Astrocyte (in vitro differentiated cells and primary cell): ENCODE measurements around the gene DOK6. TPM values are rescaled to one million over a fixed set of nuclear protein-coding genes. Genes with fewer than 3 reads are reported as not detected.
"Not testable (repeated sequence)": the region's sequence is repeated elsewhere in the genome, so short reads cannot be mapped to it uniquely, and the experiment has no call there.

ENCODE experiments used
- DNase-seq: peaks from one replicate; pipeline ENCODE4 v3.0.0-alpha.2; 2010; ENCODE audit warnings: low read depth
- FAIRE-seq: peaks from 2 replicates; lab custom pipeline; 2011; peaks lifted over from hg19 to GRCh38; lab: Jason Lieb, UNC
- H2AFZ ChIP-seq: 2 replicates; pipeline ENCODE4 v1.6.0; 2012; ENCODE audit warnings: low read depth, low read length, inconsistent platforms
- H3K27ac ChIP-seq: 2 replicates; pipeline ENCODE4 v1.5.1; 2011; ENCODE audit warnings: low read depth, low read length, inconsistent platforms
- H3K27me3 ChIP-seq: 2 replicates; pipeline ENCODE4 v1.6.0; 2011; ENCODE audit warnings: low read length, inconsistent platforms; ENCODE audit not compliant: insufficient read depth
- H3K36me3 ChIP-seq: 2 replicates; pipeline ENCODE4 v1.5.1; 2011; ENCODE audit warnings: low read length, inconsistent platforms; ENCODE audit not compliant: insufficient read depth
- H3K4me1 ChIP-seq: 2 replicates; pipeline ENCODE4 v1.5.1; 2011; ENCODE audit warnings: low read length, inconsistent platforms; ENCODE audit not compliant: insufficient read depth
- H3K4me2 ChIP-seq: 2 replicates; pipeline ENCODE4 v1.6.0; 2012; ENCODE audit warnings: low read length, inconsistent platforms
- H3K4me3 ChIP-seq: 2 replicates; pipeline ENCODE4 v1.5.1; 2011; ENCODE audit warnings: low read depth, mild to moderate bottlenecking, low read length, inconsistent platforms; ENCODE audit not compliant: insufficient read depth
- H3K79me2 ChIP-seq: 2 replicates; pipeline ENCODE4 v1.6.0; 2012; ENCODE audit warnings: mild to moderate bottlenecking, low read length, inconsistent platforms; ENCODE audit not compliant: insufficient read depth
- H3K9ac ChIP-seq: 2 replicates; pipeline ENCODE4 v1.6.0; 2012; ENCODE audit warnings: mild to moderate bottlenecking, low read length, inconsistent platforms
- H3K9me3 ChIP-seq: 2 replicates; pipeline ENCODE4 v1.5.1; 2012; ENCODE audit warnings: low read depth, mild to moderate bottlenecking, low read length, inconsistent platforms; ENCODE audit not compliant: insufficient read depth
- H4K20me1 ChIP-seq: 2 replicates; pipeline ENCODE4 v1.6.0; 2012; ENCODE audit warnings: low read length, inconsistent platforms; ENCODE audit not compliant: insufficient read depth
- H3K27ac Mint-ChIP-seq: one replicate; pipeline ENCODE4 v1.8.0; 2021; ENCODE audit warnings: mild to moderate bottlenecking, mixed read lengths; ENCODE audit not compliant: unreplicated experiment
- H3K27me3 Mint-ChIP-seq: one replicate; pipeline ENCODE4 v1.8.0; 2021; ENCODE audit warnings: low read depth, mixed read lengths; ENCODE audit not compliant: unreplicated experiment
- H3K36me3 Mint-ChIP-seq: one replicate; pipeline ENCODE4 v1.8.0; 2021; ENCODE audit warnings: low read depth, mixed read lengths; ENCODE audit not compliant: unreplicated experiment
- H3K4me1 Mint-ChIP-seq: one replicate; pipeline ENCODE4 v1.8.0; 2021; ENCODE audit warnings: low read depth, mixed read lengths; ENCODE audit not compliant: unreplicated experiment
- H3K4me3 Mint-ChIP-seq: one replicate; pipeline ENCODE4 v1.8.0; 2021; ENCODE audit warnings: mild to moderate bottlenecking, moderate library complexity, mixed read lengths; ENCODE audit not compliant: unreplicated experiment
- H3K9me3 Mint-ChIP-seq: one replicate; pipeline ENCODE4 v1.8.0; 2021; ENCODE audit warnings: mild to moderate bottlenecking, mixed read lengths; ENCODE audit not compliant: unreplicated experiment
- EZH2 ChIP-seq: IDR thresholded peaks from 2 replicates; pipeline ENCODE4 v1.6.1; 2012; ENCODE audit warnings: mild to moderate bottlenecking, low read length, inconsistent platforms; ENCODE audit not compliant: insufficient read depth
- total RNA-seq: library from RNA; stranded (reverse); gene quantifications from 2 replicates; pipeline ENCODE4 v1.2.1, GENCODE V29; 2021
- TF ChIP-seq, protein P1 (sequence below): IDR thresholded peaks from 2 replicates; pipeline ENCODE4 v1.5.1; 2011; ENCODE audit warnings: low read depth, mild to moderate bottlenecking, inconsistent platforms, low read length, moderate library complexity; ENCODE audit not compliant: insufficient read depth

The DOK6 gene
- total RNA-seq, 1 donor from 2014 or later: 2.9 TPM

DNA sequence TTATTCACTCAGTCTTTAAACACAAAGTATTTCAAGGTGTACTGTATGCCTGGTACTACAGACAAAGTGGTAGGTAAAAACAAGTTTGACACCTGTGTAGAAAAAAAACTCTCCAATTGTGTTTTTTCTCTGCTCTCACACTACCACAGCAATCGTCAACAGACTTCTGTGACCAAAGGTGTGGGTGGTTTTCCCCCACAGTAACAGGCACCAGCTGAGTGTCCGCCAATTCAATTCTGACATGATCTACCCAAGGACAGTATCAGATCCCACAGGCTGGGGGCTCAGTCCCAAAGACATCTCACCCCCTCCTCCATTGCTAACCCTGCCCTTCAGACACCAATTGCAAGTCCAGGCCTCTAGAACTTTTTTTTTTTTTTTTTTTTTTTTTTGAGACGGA lies 475.8 kb downstream of the DOK6 start:
- Histone ChIP-seq H2AFZ (no peak overlapping the region), H3K4me2 (no peak overlapping the region), H3K79me2 (no peaks in the 10 kb centered on the region), H3K9ac (no peak overlapping the region), H3K27me3 (no peaks in the 10 kb centered on the region), H3K4me1 (no peaks in the 10 kb centered on the region), H4K20me1 (no peaks in the 10 kb centered on the region), H3K9me3 (no peaks in the 10 kb centered on the region), H3K4me3 (no peak overlapping the region), H3K27ac (no peak overlapping the region), H3K36me3 (no peaks in the 10 kb centered on the region)
- H3K9me3 Mint-ChIP-seq: peaks cover 1% of the 10 kb centered on the region
- no peak overlapping the region for H3K4me3 Mint-ChIP-seq
- no peak for DNase-seq
- H3K27ac Mint-ChIP-seq: no peak overlapping the region
- no peak for TF ChIP-seq EZH2
- TF ChIP-seq, protein P1, sequence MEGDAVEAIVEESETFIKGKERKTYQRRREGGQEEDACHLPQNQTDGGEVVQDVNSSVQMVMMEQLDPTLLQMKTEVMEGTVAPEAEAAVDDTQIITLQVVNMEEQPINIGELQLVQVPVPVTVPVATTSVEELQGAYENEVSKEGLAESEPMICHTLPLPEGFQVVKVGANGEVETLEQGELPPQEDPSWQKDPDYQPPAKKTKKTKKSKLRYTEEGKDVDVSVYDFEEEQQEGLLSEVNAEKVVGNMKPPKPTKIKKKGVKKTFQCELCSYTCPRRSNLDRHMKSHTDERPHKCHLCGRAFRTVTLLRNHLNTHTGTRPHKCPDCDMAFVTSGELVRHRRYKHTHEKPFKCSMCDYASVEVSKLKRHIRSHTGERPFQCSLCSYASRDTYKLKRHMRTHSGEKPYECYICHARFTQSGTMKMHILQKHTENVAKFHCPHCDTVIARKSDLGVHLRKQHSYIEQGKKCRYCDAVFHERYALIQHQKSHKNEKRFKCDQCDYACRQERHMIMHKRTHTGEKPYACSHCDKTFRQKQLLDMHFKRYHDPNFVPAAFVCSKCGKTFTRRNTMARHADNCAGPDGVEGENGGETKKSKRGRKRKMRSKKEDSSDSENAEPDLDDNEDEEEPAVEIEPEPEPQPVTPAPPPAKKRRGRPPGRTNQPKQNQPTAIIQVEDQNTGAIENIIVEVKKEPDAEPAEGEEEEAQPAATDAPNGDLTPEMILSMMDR: no peak
- FAIRE-seq: no peak
- no peaks in the 10 kb centered on the region for H3K27me3 Mint-ChIP-seq
- no peaks in the 10 kb centered on the region for H3K36me3 Mint-ChIP-seq
- peaks cover 5% of the 10 kb centered on the region for H3K4me1 Mint-ChIP-seq

DNA sequence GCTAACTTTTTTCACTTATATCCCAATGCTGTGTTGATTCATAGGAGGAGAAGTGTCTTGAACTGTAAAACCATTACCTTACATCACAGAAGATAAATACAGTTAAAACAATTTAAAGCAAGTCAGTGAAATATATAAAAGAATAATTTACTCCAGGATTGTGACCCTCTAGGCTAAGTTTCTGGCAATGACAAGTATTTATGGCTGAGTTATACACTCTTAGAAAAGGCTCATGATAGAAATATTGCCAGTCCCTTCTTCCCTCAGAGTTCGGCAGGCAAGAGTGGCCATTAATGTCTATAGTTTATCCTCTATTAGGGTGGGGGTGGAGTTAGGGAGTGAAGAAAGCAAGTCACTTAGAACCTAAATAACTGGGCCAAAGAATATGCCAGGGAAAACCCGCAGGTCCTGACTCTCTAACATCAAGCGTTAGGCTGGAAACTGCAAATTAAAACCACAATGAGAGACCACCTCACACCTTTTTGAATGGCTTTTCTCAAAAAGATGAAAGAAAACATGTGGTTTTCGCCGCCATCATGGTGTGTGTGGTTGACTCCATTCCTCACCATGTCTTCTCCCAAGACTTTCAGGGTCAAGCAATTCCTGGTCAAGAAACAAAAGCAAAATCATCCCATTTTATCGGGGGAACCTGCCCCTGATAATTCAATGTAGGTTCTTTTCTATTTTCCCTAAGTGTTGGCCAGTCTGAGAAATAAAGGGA lies 477.7 kb downstream of the DOK6 start:
- H3K79me2 ChIP-seq: no peaks in the 10 kb centered on the region
- no peak for FAIRE-seq
- H3K27ac Mint-ChIP-seq: no peak overlapping the region
- peaks cover 1% of the 10 kb centered on the region for H3K9me3 Mint-ChIP-seq
- H3K9me3 ChIP-seq: no peaks in the 10 kb centered on the region
- H3K27me3 Mint-ChIP-seq: no peaks in the 10 kb centered on the region
- no peak overlapping the region for H3K9ac ChIP-seq
- no peaks in the 10 kb centered on the region for H4K20me1 ChIP-seq
- H2AFZ ChIP-seq: no peak overlapping the region
- H3K27ac ChIP-seq: no peak overlapping the region
- no peak for TF ChIP-seq EZH2
- TF ChIP-seq, protein P1: no peak
- H3K4me1 Mint-ChIP-seq: peaks cover 5% of the 10 kb centered on the region
- no peaks in the 10 kb centered on the region for H3K27me3 ChIP-seq
- no peak overlapping the region for H3K4me3 ChIP-seq
- H3K36me3 Mint-ChIP-seq: no peaks in the 10 kb centered on the region
- no peak overlapping the region for H3K4me2 ChIP-seq
- DNase-seq: no peak
- no peaks in the 10 kb centered on the region for H3K36me3 ChIP-seq
- H3K4me1 ChIP-seq: no peaks in the 10 kb centered on the region
- no peak overlapping the region for H3K4me3 Mint-ChIP-seq

DNA sequence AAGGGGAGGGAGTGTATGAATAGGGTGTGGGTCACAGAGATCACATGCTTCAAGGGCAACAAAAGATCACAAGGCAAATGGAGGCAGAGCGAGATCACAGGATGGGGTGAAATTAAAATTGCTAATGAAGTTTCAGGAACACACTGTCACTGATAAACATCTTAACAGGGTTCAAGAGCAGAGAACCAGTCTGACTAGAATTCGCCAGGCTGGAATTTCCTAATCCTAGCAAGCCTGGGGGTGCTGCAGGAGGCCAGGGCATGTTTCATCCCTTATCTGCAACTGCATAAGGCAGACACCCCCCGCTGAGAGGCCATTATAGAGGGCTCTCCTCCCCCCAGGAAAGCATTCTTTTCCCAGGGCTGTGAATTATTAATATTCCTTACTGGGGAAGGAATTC lies 478.4 kb downstream of the DOK6 start:
- not testable (repeated sequence) for FAIRE-seq, H3K4me2 ChIP-seq, H4K20me1 ChIP-seq, H2AFZ ChIP-seq, H3K9me3 Mint-ChIP-seq, H3K27ac Mint-ChIP-seq, H3K27me3 ChIP-seq, H3K4me1 ChIP-seq, H3K27me3 Mint-ChIP-seq, H3K9ac ChIP-seq, H3K4me3 ChIP-seq, H3K79me2 ChIP-seq, H3K27ac ChIP-seq, H3K36me3 Mint-ChIP-seq, DNase-seq, H3K9me3 ChIP-seq, H3K4me1 Mint-ChIP-seq, H3K4me3 Mint-ChIP-seq, H3K36me3 ChIP-seq
